K562 (cell line): ENCODE data around the gene NDUFAF8. TPM values are rescaled to one million over a fixed set of nuclear protein-coding genes. Genes with fewer than 3 reads are reported as not detected.

ENCODE experiments used
- ATAC-seq: fragments of 200-7000 bp; cut with Tn5 transposase; 3 replicates; pipeline ENCODE4 v1.9.1; 2020; ENCODE audit warnings: moderate library complexity
- BruUV-seq: library from RNA; stranded (reverse); fragments of 400-500 nt; replicated peaks from 2 replicates; lab custom pipeline; 2021; lab: Mats Ljungman, UMichigan
- CTCF ChIA-PET: fragments of 300-600 bp; formaldehyde crosslinking; extraction: SDS; loops from one replicate; lab custom pipeline; 2021; ENCODE audit warnings: low intra/inter-chr PET ratio; lab: Yijun Ruan, JAX
- POLR2A ChIA-PET: fragments of 300-600, 350-650 bp; sonication (Branson Sonifier 250); formaldehyde crosslinking; extraction: SDS; loops from one replicate; lab custom pipeline; 2021; ENCODE audit warnings: antibody characterized with exemption, inconsistent platforms; lab: Yijun Ruan, JAX
- DNase-seq, 4 experiments: peaks; one replicate each; pipeline versions ENCODE4 v3.0.0 to v3.0.0-alpha.2; 2011 to 2018; ENCODE audit warnings: low spot score in 3 of 4, mixed read lengths in 3 of 4; ENCODE audit errors: extremely low read depth in 1 of 4
- FAIRE-seq: peaks from 2 replicates; lab custom pipeline; 2011; peaks lifted over from hg19 to GRCh38; lab: Jason Lieb, UNC
- H2AFZ ChIP-seq: 2 replicates; pipeline ENCODE4 v1.6.0; 2011; ENCODE audit warnings: low read depth, low read length, control low read depth, inconsistent platforms
- H3K27ac ChIP-seq: fragments of 200-600 bp; 3 replicates; pipeline ENCODE4 v1.8.0; 2011; ENCODE audit warnings: low read depth, mild to moderate bottlenecking, control low read depth, inconsistent platforms, low read length, moderate library complexity, mixed read lengths; ENCODE audit errors: extremely low read depth
- H3K27me3 ChIP-seq, 2 experiments: fragments of 300-600 bp in 1 of 2; 2 replicates in 1 of 2; 3 replicates in 1 of 2; pipeline versions ENCODE4 v1.6.0 to v1.8.0; 2011; ENCODE audit warnings: inconsistent platforms in 2 of 2, low read length in 2 of 2, mild to moderate bottlenecking in 1 of 2, mixed read lengths in 1 of 2, moderate library complexity in 1 of 2; ENCODE audit not compliant: control insufficient read depth in 2 of 2, insufficient read depth in 2 of 2
- H3K36me3 ChIP-seq: fragments of 300-600 bp; 3 replicates; pipeline ENCODE4 v1.8.0; 2011; ENCODE audit warnings: mild to moderate bottlenecking, low read length, inconsistent platforms; ENCODE audit not compliant: control insufficient read depth, insufficient read depth
- H3K4me1 ChIP-seq, 2 experiments: fragments of 200-600 bp in 1 of 2; replicated peaks in 1 of 2; 2 replicates in 1 of 2; 3 replicates in 1 of 2; pipeline versions ENCODE4 v1.5.1 to v1.8.0; 2011; ENCODE audit warnings: inconsistent platforms in 2 of 2, low read length in 2 of 2, mild to moderate bottlenecking in 1 of 2, mixed read lengths in 1 of 2, moderate library complexity in 1 of 2; ENCODE audit not compliant: control insufficient read depth in 2 of 2, insufficient read depth in 2 of 2
- H3K4me2 ChIP-seq: 2 replicates; pipeline ENCODE4 v1.6.1; 2011; ENCODE audit warnings: low read length, control low read depth, inconsistent platforms, mixed read lengths; ENCODE audit not compliant: insufficient read depth
- H3K4me3 ChIP-seq: fragments of 200-600 bp; sonication (generic), shearing (Covaris generic); 2 replicates; pipeline ENCODE4 v1.5.1; 2016; ENCODE audit warnings: control low read depth, inconsistent platforms
- H3K79me2 ChIP-seq: fragments of 200-600 bp; 3 replicates; pipeline ENCODE4 v1.8.0; 2011; ENCODE audit warnings: low read length, inconsistent platforms; ENCODE audit not compliant: control insufficient read depth, insufficient read depth
- H3K9ac ChIP-seq, 2 experiments: 2 replicates each; pipeline versions ENCODE4 v1.6.0 to v1.6.1; 2011; ENCODE audit warnings: low read depth in 2 of 2, low read length in 2 of 2, control low read depth in 1 of 2, inconsistent platforms in 1 of 2, mild to moderate bottlenecking in 1 of 2, mixed read lengths in 1 of 2; ENCODE audit not compliant: insufficient read depth in 1 of 2
- H3K9me1 ChIP-seq: one replicate; pipeline ENCODE4 v1.6.0; 2011; ENCODE audit warnings: inconsistent platforms, mild to moderate bottlenecking, low read length, moderate library complexity; ENCODE audit not compliant: control insufficient read depth, insufficient read depth
- H3K9me3 ChIP-seq: replicated peaks from 2 replicates; pipeline ENCODE4 v1.5.1; 2011; ENCODE audit warnings: low read depth, low read length, inconsistent platforms; ENCODE audit not compliant: control insufficient read depth, insufficient read depth
- H4K20me1 ChIP-seq: replicated peaks from 2 replicates; pipeline ENCODE4 v1.6.1; 2011; ENCODE audit warnings: low read length, inconsistent platforms, mixed read lengths; ENCODE audit not compliant: control insufficient read depth, insufficient read depth
- BRD4 ChIP-seq: fragments of 200-600 bp; sonication (generic); IDR thresholded peaks from 2 replicates; pipeline ENCODE4 v1.6.1; 2017; ENCODE audit warnings: inconsistent platforms
- CBFA2T3 ChIP-seq: fragments of 450-650 bp; IDR thresholded peaks from 2 replicates; pipeline ENCODE4 v1.6.1; 2017
- ESRRB ChIP-seq: fragments of 250-450 bp; sonication (Bioruptor Pico); IDR thresholded peaks from 2 replicates; pipeline ENCODE4 v1.5.0; 2020; ENCODE audit warnings: mild to moderate bottlenecking, moderate library complexity, borderline replicate concordance
- ETV5 ChIP-seq: sonication (generic); formaldehyde crosslinking; IDR thresholded peaks from 2 replicates; pipeline ENCODE4 v1.4.0; 2020; ENCODE audit warnings: low read depth, mild to moderate bottlenecking, missing genetic modification reagents
- KDM2B ChIP-seq: fragments of 250-450 bp; sonication (Bioruptor Pico); IDR thresholded peaks from 2 replicates; pipeline ENCODE4 v1.8.0; 2021; ENCODE audit warnings: mild to moderate bottlenecking, moderate library complexity
- LEF1 ChIP-seq: fragments of 450-650 bp; IDR thresholded peaks from 2 replicates; pipeline ENCODE4 v1.6.1; 2016; ENCODE audit warnings: mild to moderate bottlenecking
- NCOA6 ChIP-seq: fragments of 450-650 bp; IDR thresholded peaks from 2 replicates; pipeline ENCODE4 v1.6.1; 2017; ENCODE audit warnings: mild to moderate bottlenecking
- RCOR1 ChIP-seq, 2 experiments: IDR thresholded peaks; 2 replicates each; pipeline ENCODE4 v1.6.1; 2012; ENCODE audit warnings: low read depth in 2 of 2, low read length in 2 of 2, borderline replicate concordance in 1 of 2, improper control_type of control experiment in 1 of 2
- WGBS: fragments of 100-300 bp; shearing (Covaris generic); methylation state at CpG from one replicate; pipeline ENCODE4 v1.1.6; 2016; ENCODE audit warnings: low coverage, mixed read lengths; ENCODE audit not compliant: insufficient coverage; ENCODE audit errors: missing lambda C conversion rate; 5-methylcytosine and 5-hydroxymethylcytosine counted together
- in situ Hi-C: fragments of 300-500 bp; cut with MboI; formaldehyde crosslinking; loops from 4 replicates; pipeline ENCODE4 v1.15.0; 2018; ENCODE audit warnings: inconsistent platforms, mixed read lengths
- intact Hi-C: fragments of 100-400 bp; cut with micrococcal nuclease; formaldehyde crosslinking; loops from 2 replicates; pipeline ENCODE4 v1.14.2; 2022
- polyA plus RNA-seq, 8 experiments: library from polyadenylated mRNA; depleted of rRNA in 4 of 8; stranded (reverse) in 5 of 8; unstranded in 3 of 8; fragments of >200 nt; fragmentation: Nextera tagmentation in 2 of 8; fragmentation: Illumina TruSeq in 1 of 8; extraction: Ambion mirVana in 2 of 8; extraction: Trizol in 1 of 8; gene quantifications; 2 replicates each; pipeline versions ENCODE4 v1.2.1 to v1.2.3, GENCODE V29; 2011 to 2014; ENCODE audit warnings: inconsistent platforms in 1 of 8, missing spikeins in 1 of 8
- total RNA-seq, 7 experiments: library from RNA; depleted of rRNA in 6 of 7; stranded (reverse); fragments of >200 nt in 6 of 7; fragmentation: Illumina TruSeq in 2 of 7; extraction: Trizol in 2 of 7; gene quantifications; 2 replicates each; pipeline versions ENCODE4 v1.2.1 to v1.2.3, GENCODE V29; 2011 to 2021; ENCODE audit warnings: low replicate concordance in 1 of 7
- TF ChIP-seq, protein P1 (sequence below): fragments of 250-450 bp; sonication (Bioruptor Pico); IDR thresholded peaks from 2 replicates; pipeline ENCODE4 v1.4.0; 2020; ENCODE audit warnings: mild to moderate bottlenecking, moderate library complexity, borderline replicate concordance
- TF ChIP-seq, protein P2 (sequence below), 2 experiments: fragments of 450-650 bp; conservative IDR thresholded peaks; 2 replicates each; pipeline ENCODE4 v1.6.1; 2017; ENCODE audit warnings: mild to moderate bottlenecking in 2 of 2, moderate library complexity in 2 of 2
- TF ChIP-seq, protein P3 (sequence below): fragments of 250-450 bp; sonication (Bioruptor Pico); IDR thresholded peaks from 2 replicates; pipeline ENCODE4 v1.4.0; 2020
- TF ChIP-seq, protein P4 (sequence below): sonication (generic); formaldehyde crosslinking; IDR thresholded peaks from 2 replicates; pipeline ENCODE4 v1.4.0; 2020; ENCODE audit warnings: mild to moderate bottlenecking, missing genetic modification reagents

The NDUFAF8 gene
- total and polyA plus RNA-seq, 9 of the 15 experiments (the other 6 are each of a cell fraction or from before 2014, with no cell fraction given) = 13.5 to 144 (median 90.0) TPM

DNA sequence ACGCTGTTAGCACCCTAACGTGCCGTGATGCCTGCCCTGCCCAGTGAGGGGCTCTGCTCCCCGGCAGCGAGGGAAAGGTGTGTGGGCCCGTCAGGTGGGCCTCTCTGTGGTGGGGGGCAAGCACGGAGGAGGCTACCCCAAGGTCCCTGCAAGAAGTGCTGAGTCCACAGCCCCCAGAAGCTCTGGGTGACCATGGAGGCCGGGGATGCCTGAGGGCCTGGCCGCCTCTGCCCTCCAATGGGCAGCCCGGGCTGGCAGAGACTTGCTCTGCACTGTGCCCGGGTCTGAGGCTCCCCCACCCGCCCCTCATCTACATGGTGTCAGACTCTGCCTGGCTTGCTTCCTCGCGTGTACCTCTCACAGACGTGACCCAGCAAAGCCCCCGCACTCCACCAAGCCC lies 43.8 kb downstream of the NDUFAF8 start:
- WGBS = 94% methylated on average over 12 of the region's 16 CpGs
- H3K9me3 ChIP-seq = no peaks in the 10 kb centered on the region
- ChIA-PET POLR2A (no interaction called here), CTCF (no interaction called here)
- H3K4me2 ChIP-seq = no peak overlapping the region
- H3K79me2 ChIP-seq = peaks cover 28% of the 10 kb centered on the region
- no peak for DNase-seq
- H3K9ac ChIP-seq = peak overlapping the region in 1 of 2 experiments; percentile 13; a peak in 1 of 4 replicates
- in situ Hi-C loops (no loop called here), intact Hi-C loops (no loop called here)
- H3K4me3 ChIP-seq = no peak overlapping the region
- no peaks in the 10 kb centered on the region for H3K27me3 ChIP-seq
- no TSS peak for BruUV-seq
- no peak for ATAC-seq
- FAIRE-seq = no peak
- peaks cover 17 to 55% of the 10 kb centered on the region in 2 experiments for H3K4me1 ChIP-seq
- peaks cover 58% of the 10 kb centered on the region; the same call in 1 of the 3 replicates for H3K36me3 ChIP-seq
- H3K9me1 ChIP-seq = no peaks in the 10 kb centered on the region
- H2AFZ ChIP-seq = no peak overlapping the region
- TF ChIP-seq ESRRB (CRISPR knock-in tag) (no peak), KDM2B (CRISPR knock-in tag) (no peak), NCOA6 (no peak), CBFA2T3 (no peak), ETV5 (CRISPR knock-in tag) (no peak), BRD4 (no peak), LEF1 (no peak), RCOR1 (IDR thresholded peaks at IDR 0.05; ENCODE audit: borderline replicate concordance in 1 of 2, low read depth in 2 of 2, low read length in 2 of 2) (no peak)
- TF ChIP-seq, protein P1, sequence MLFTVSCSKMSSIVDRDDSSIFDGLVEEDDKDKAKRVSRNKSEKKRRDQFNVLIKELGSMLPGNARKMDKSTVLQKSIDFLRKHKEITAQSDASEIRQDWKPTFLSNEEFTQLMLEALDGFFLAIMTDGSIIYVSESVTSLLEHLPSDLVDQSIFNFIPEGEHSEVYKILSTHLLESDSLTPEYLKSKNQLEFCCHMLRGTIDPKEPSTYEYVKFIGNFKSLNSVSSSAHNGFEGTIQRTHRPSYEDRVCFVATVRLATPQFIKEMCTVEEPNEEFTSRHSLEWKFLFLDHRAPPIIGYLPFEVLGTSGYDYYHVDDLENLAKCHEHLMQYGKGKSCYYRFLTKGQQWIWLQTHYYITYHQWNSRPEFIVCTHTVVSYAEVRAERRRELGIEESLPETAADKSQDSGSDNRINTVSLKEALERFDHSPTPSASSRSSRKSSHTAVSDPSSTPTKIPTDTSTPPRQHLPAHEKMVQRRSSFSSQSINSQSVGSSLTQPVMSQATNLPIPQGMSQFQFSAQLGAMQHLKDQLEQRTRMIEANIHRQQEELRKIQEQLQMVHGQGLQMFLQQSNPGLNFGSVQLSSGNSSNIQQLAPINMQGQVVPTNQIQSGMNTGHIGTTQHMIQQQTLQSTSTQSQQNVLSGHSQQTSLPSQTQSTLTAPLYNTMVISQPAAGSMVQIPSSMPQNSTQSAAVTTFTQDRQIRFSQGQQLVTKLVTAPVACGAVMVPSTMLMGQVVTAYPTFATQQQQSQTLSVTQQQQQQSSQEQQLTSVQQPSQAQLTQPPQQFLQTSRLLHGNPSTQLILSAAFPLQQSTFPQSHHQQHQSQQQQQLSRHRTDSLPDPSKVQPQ = no peak
- TF ChIP-seq, protein P2, sequence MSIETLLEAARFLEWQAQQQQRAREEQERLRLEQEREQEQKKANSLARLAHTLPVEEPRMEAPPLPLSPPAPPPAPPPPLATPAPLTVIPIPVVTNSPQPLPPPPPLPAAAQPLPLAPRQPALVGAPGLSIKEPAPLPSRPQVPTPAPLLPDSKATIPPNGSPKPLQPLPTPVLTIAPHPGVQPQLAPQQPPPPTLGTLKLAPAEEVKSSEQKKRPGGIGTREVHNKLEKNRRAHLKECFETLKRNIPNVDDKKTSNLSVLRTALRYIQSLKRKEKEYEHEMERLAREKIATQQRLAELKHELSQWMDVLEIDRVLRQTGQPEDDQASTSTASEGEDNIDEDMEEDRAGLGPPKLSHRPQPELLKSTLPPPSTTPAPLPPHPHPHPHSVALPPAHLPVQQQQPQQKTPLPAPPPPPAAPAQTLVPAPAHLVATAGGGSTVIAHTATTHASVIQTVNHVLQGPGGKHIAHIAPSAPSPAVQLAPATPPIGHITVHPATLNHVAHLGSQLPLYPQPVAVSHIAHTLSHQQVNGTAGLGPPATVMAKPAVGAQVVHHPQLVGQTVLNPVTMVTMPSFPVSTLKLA (conservative IDR thresholded peaks at IDR 0.05) = no peak
- TF ChIP-seq, protein P3, sequence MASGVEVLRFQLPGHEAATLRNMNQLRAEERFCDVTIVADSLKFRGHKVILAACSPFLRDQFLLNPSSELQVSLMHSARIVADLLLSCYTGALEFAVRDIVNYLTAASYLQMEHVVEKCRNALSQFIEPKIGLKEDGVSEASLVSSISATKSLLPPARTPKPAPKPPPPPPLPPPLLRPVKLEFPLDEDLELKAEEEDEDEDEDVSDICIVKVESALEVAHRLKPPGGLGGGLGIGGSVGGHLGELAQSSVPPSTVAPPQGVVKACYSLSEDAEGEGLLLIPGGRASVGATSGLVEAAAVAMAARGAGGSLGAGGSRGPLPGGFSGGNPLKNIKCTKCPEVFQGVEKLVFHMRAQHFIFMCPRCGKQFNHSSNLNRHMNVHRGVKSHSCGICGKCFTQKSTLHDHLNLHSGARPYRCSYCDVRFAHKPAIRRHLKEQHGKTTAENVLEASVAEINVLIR (CRISPR knock-in tag) = no peak
- TF ChIP-seq, protein P4, sequence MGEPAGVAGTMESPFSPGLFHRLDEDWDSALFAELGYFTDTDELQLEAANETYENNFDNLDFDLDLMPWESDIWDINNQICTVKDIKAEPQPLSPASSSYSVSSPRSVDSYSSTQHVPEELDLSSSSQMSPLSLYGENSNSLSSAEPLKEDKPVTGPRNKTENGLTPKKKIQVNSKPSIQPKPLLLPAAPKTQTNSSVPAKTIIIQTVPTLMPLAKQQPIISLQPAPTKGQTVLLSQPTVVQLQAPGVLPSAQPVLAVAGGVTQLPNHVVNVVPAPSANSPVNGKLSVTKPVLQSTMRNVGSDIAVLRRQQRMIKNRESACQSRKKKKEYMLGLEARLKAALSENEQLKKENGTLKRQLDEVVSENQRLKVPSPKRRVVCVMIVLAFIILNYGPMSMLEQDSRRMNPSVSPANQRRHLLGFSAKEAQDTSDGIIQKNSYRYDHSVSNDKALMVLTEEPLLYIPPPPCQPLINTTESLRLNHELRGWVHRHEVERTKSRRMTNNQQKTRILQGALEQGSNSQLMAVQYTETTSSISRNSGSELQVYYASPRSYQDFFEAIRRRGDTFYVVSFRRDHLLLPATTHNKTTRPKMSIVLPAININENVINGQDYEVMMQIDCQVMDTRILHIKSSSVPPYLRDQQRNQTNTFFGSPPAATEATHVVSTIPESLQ (CRISPR knock-in tag) = no peak
- TF ChIP-seq, all 486 proteins: peak for 0
- Histone ChIP-seq H3K27ac (no peak overlapping the region), H4K20me1 (no peaks in the 10 kb centered on the region)
